RWPE2 (cell line): ENCODE data around the gene RPTOR.

Experiments
- ATAC-seq: fragments of 200-7000 bp; cut with Tn5 transposase; 3 replicates; pipeline ENCODE4 v1.9.1; 2021; ENCODE audit warnings: low read depth
- DNase-seq: peaks from one replicate; pipeline ENCODE4 v3.0.0-alpha.2; 2020; ENCODE audit warnings: low spot score
- H3K27ac ChIP-seq: fragments of 450-650 bp; 2 replicates; pipeline ENCODE4 v1.5.1; 2017; ENCODE audit warnings: mild to moderate bottlenecking; ENCODE audit not compliant: poor library complexity, severe bottlenecking
- H3K27me3 ChIP-seq: fragments of 250-450 bp; sonication (Bioruptor Pico); 2 replicates; pipeline ENCODE4 v1.5.1; 2021; ENCODE audit warnings: mild to moderate bottlenecking, moderate library complexity; ENCODE audit not compliant: insufficient read depth, poor library complexity, severe bottlenecking
- H3K36me3 ChIP-seq: fragments of 250-450 bp; sonication (Bioruptor Pico); 2 replicates; pipeline ENCODE4 v1.5.1; 2020; ENCODE audit warnings: low read depth, mild to moderate bottlenecking, moderate library complexity
- H3K4me1 ChIP-seq: fragments of 250-450 bp; sonication (Bioruptor Pico); 2 replicates; pipeline ENCODE4 v1.5.1; 2021; ENCODE audit warnings: mild to moderate bottlenecking, moderate library complexity; ENCODE audit not compliant: insufficient read depth, poor library complexity, severe bottlenecking
- H3K4me3 ChIP-seq: fragments of 250-450 bp; sonication (Bioruptor Pico); 2 replicates; pipeline ENCODE4 v1.5.1; 2021; ENCODE audit warnings: mild to moderate bottlenecking, moderate library complexity; ENCODE audit not compliant: severe bottlenecking
- H3K9me3 ChIP-seq: fragments of 250-450 bp; sonication (Bioruptor Pico); 2 replicates; pipeline ENCODE4 v1.5.1; 2021; ENCODE audit warnings: mild to moderate bottlenecking, moderate library complexity; ENCODE audit not compliant: severe bottlenecking
- TF ChIP-seq, protein P1 (sequence below): fragments of 450-650 bp; IDR thresholded peaks from one replicate; pipeline ENCODE4 v1.5.1; 2017; ENCODE audit warnings: mild to moderate bottlenecking, moderate library complexity; ENCODE audit not compliant: poor library complexity, severe bottlenecking

The RPTOR gene

DNA sequence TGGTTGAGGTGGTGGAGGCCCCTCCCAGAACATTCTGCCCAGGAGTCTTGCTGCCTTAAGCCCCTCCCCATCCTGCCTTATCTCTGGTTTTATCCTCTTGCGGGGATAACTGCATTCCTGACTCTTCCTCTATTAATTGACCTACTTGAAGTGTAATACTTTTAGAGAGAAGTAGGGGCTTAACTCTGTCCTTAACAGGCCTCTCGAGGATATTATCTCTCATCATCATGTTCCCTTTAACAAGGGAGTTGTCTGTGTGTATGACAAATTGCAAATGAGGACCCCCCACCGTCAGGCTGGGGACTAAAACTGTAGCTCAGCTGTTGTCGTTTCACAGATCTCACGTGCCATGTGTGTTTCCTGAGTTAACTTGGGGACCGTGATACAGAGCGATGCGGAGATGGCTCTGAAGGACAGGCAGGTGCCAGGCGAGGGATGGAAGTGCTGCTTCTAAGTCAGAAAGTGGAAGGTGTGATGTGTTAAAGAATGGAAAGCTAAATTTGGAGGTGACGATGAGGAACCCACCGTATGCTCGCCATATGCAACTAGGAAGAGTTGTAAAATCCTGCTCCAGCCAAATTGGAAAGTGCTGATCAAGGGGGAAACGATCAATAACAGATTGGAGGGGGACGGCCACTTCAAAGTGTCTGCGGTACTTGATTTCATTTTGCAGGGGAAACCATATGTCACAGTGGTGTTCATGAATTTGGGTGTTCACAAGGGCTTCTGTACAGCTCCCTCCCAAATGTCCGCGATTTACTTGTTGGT is 106.3 kb downstream of the RPTOR start:
- DNase-seq = no peak
- H3K27ac ChIP-seq = peak overlapping the region; percentile 62
- H3K27me3 ChIP-seq = no peaks in the 10 kb centered on the region
- H3K9me3 ChIP-seq = no peaks in the 10 kb centered on the region
- H3K4me1 ChIP-seq = peaks cover 18% of the 10 kb centered on the region
- TF ChIP-seq, protein P1, sequence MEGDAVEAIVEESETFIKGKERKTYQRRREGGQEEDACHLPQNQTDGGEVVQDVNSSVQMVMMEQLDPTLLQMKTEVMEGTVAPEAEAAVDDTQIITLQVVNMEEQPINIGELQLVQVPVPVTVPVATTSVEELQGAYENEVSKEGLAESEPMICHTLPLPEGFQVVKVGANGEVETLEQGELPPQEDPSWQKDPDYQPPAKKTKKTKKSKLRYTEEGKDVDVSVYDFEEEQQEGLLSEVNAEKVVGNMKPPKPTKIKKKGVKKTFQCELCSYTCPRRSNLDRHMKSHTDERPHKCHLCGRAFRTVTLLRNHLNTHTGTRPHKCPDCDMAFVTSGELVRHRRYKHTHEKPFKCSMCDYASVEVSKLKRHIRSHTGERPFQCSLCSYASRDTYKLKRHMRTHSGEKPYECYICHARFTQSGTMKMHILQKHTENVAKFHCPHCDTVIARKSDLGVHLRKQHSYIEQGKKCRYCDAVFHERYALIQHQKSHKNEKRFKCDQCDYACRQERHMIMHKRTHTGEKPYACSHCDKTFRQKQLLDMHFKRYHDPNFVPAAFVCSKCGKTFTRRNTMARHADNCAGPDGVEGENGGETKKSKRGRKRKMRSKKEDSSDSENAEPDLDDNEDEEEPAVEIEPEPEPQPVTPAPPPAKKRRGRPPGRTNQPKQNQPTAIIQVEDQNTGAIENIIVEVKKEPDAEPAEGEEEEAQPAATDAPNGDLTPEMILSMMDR = no peak
- no peak for ATAC-seq
- H3K36me3 ChIP-seq = 0 out of 2 replicates have a peak, but pooled peaks cover 3% of the 10 kb centered on the region
- no peak overlapping the region for H3K4me3 ChIP-seq

DNA sequence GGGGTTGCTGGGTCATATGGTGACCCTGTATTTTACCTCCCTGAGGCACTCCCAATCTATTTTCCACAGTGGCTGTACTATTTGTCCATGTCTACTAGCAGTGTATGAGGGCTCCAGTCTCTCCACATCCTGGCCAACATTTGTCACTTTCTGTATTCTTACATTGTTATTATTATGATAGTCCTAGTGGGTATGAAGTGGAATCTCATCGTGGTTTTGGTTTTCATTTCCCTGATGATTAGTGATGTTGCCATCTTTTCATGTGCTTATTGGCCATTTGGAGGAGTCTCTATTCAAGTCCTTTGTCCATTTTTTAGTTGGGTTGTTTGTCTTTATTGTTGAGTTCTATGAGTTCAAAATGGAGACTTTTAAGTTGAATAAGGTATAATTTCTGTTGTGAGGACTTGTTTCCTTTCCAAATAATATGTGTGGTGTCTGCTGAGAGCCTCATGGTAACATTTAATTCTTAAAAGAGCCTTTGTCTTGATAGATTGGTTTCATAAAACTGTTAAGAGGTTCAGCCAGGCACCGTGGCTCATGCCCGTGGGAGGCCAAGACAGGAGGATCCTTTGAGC is 108.2 kb downstream of the RPTOR start:
- TF ChIP-seq, protein P1 = no peak
- ATAC-seq = no peak
- peaks cover 3% of the 10 kb centered on the region; the same call in 1 of the 2 replicates for H3K36me3 ChIP-seq
- no peaks in the 10 kb centered on the region for H3K27me3 ChIP-seq
- no peak overlapping the region for H3K27ac ChIP-seq
- H3K9me3 ChIP-seq = peaks cover 5% of the 10 kb centered on the region
- DNase-seq = no peak
- H3K4me1 ChIP-seq = peaks cover 18% of the 10 kb centered on the region
- no peak overlapping the region for H3K4me3 ChIP-seq

DNA sequence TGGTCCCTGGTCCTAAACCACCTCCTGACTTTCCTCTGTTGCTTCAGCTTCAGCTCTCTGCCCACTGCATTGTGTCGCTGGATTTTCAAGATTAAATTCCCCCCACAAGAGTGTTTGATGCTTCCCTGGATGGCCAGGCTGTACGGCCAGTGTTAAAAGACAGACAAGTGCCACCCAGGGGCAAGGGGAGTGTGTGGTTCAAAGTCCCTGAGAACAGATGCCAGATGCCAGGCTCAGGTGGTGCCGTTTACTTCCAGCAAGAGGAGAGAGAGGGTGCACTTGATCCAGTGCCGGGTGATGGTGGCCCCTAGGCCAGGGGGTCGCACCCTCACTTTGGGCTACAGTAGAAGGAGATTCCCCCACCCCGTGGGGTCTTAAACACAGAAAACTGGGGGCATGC is 109.2 kb downstream of the RPTOR start:
- peaks cover 6% of the 10 kb centered on the region for H3K9me3 ChIP-seq
- DNase-seq (no peak), ATAC-seq (no peak)
- no peak overlapping the region for H3K27ac ChIP-seq
- no peak overlapping the region for H3K4me3 ChIP-seq
- H3K4me1 ChIP-seq = peaks cover 15% of the 10 kb centered on the region
- no peaks in the 10 kb centered on the region for H3K27me3 ChIP-seq
- TF ChIP-seq, protein P1 = no peak
- peaks cover 3% of the 10 kb centered on the region; the same call in 1 of the 2 replicates for H3K36me3 ChIP-seq

DNA sequence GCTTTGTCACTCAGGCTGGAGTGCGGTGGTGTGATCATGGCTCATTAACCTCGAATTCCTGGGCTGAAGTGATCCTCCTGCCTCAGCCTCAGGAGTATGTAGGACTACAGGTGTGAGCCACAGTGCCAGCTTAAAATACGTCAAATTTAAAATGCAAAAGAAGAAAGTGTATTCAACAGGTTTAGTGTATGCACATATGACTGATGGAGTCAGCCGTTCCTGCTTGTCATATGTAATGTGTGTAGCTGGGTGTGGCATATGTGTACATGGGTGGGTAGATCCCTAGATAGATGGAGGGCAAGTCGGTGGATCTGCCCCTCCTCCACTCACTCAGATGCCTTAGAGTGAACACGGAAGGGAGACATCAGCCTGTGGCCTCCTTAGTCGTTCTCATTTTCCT is 111.0 kb downstream of the RPTOR start:
- TF ChIP-seq, protein P1 = no peak
- ATAC-seq (no peak), DNase-seq (no peak)
- no peaks in the 10 kb centered on the region for H3K4me1 ChIP-seq
- H3K4me3 ChIP-seq = no peak overlapping the region
- no peaks in the 10 kb centered on the region for H3K27me3 ChIP-seq
- no peak overlapping the region for H3K27ac ChIP-seq
- H3K9me3 ChIP-seq = peaks cover 6% of the 10 kb centered on the region
- H3K36me3 ChIP-seq = peaks cover 3% of the 10 kb centered on the region; the same call in 1 of the 2 replicates

DNA sequence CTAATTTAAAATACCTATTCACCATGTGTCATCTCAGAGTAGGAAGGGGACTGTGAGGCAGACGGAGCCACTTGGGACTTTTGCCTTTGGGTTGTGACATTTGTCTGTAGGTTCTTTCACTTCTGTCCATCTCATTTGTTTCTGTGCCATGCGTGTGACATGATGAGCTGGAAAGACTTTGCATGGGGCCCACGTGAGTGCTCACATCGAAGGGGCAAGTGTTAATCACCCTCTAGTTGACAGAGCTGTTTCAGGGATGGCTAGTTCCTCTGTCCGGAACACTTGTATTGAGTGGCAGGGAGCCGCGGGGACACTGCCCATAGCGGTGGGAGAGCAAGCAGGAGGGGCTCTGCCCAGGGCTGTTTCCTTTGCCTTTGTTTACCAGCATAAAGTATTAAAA is 112.0 kb downstream of the RPTOR start:
- no peaks in the 10 kb centered on the region for H3K27me3 ChIP-seq
- H3K27ac ChIP-seq = no peak overlapping the region

More for the DNA sequence above, 112.0 kb downstream of the RPTOR start:
- no peak for ATAC-seq
- Histone ChIP-seq H3K9me3 (peaks cover 6% of the 10 kb centered on the region), H3K4me3 (no peak overlapping the region), H3K36me3 (peaks cover 3% of the 10 kb centered on the region; the same call in 1 of the 2 replicates), H3K4me1 (no peaks in the 10 kb centered on the region)
- TF ChIP-seq, protein P1 = no peak
- DNase-seq = no peak
